ENCODE data around the gene ZNF140. TPM values are rescaled to one million over a fixed set of nuclear protein-coding genes. Genes with fewer than 3 reads are reported as not detected.

The ZNF140 gene
- polyA plus RNA-seq, 1 donor (not counting 4 experiments of a cell fraction or from before 2014, with no cell fraction given): 15.9 TPM

DNA sequence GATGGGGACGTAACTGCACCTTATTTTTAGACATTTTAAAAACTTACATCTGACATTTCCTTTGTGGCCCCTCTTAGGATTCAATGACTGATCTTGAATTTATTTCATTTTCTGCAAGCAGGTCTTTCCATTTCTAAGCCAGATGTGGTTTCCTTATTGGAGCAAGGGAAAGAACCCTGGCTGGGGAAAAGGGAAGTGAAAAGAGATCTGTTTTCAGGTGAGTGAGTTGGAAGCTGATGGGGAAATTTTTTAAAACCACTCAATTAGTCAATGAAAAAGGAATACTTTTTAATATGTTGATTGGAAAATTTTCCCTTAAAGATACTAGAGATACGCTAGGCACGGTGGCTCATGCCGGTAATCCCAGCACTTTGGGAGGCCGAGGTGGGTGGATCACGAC lies 2.6 kb downstream of the ZNF140 start:
- peaks cover 10% of the 10 kb centered on the region for H3K4me1 ChIP-seq (ENCODE audit: control insufficient read depth, extremely low read depth, insufficient read depth, low read length)
- DNase-seq (ENCODE audit: low read depth, low spot score) (no peak), FAIRE-seq (no peak)
- dilution Hi-C loops (cut with MboI; ENCODE audit: extremely low pct_ligation_motif_present, low sequenced_read_pairs): no loop called here
- no peak overlapping the region for H3K4me3 ChIP-seq (ENCODE audit: control insufficient read depth in 2 of 3, extremely low read depth in 1 of 3, insufficient read depth in 2 of 3, low read depth in 1 of 3, low read length in 3 of 3)
- no peaks in the 10 kb centered on the region for H3K27me3 ChIP-seq (ENCODE audit: control insufficient read depth, extremely low read depth, insufficient read depth, low read length)
- H2AFZ ChIP-seq (ENCODE audit: control insufficient read depth, low read length): no peak overlapping the region
- H3K27ac ChIP-seq (ENCODE audit: control insufficient read depth, insufficient read depth, low read length): no peak overlapping the region
- H3K9me1 ChIP-seq (ENCODE audit: control insufficient read depth, extremely low read depth, insufficient read depth, low read length): no peaks in the 10 kb centered on the region
- peaks cover 10% of the 10 kb centered on the region for H3K9me3 ChIP-seq (ENCODE audit: control insufficient read depth, low read depth, low read length)
- TF ChIP-seq, protein P1, sequence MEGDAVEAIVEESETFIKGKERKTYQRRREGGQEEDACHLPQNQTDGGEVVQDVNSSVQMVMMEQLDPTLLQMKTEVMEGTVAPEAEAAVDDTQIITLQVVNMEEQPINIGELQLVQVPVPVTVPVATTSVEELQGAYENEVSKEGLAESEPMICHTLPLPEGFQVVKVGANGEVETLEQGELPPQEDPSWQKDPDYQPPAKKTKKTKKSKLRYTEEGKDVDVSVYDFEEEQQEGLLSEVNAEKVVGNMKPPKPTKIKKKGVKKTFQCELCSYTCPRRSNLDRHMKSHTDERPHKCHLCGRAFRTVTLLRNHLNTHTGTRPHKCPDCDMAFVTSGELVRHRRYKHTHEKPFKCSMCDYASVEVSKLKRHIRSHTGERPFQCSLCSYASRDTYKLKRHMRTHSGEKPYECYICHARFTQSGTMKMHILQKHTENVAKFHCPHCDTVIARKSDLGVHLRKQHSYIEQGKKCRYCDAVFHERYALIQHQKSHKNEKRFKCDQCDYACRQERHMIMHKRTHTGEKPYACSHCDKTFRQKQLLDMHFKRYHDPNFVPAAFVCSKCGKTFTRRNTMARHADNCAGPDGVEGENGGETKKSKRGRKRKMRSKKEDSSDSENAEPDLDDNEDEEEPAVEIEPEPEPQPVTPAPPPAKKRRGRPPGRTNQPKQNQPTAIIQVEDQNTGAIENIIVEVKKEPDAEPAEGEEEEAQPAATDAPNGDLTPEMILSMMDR (optimal IDR thresholded peaks at IDR 0.05 in 1 of 3, IDR thresholded peaks at IDR 0.05 in 1 of 3, conservative IDR thresholded peaks at IDR 0.05 in 1 of 3; ENCODE audit: extremely low read depth in 1 of 3, insufficient read depth in 2 of 3, low read length in 3 of 3): no peak
- TF ChIP-seq EZH2 (IDR thresholded peaks at IDR 0.05; ENCODE audit: low read length): no peak
- no peaks in the 10 kb centered on the region for H4K20me1 ChIP-seq (ENCODE audit: control insufficient read depth, extremely low read depth, insufficient read depth, low read length)
- H3K36me3 ChIP-seq (ENCODE audit: control insufficient read depth in 2 of 2, extremely low read depth in 1 of 2, insufficient read depth in 2 of 2, low read length in 2 of 2): peaks cover 13 to 22% of the 10 kb centered on the region in 2 experiments
- H3K79me2 ChIP-seq (ENCODE audit: control insufficient read depth, insufficient read depth, low read length): peaks cover 19% of the 10 kb centered on the region
- H3K4me2 ChIP-seq (ENCODE audit: control insufficient read depth, extremely low read depth, insufficient read depth, low read depth, low read length): no peak overlapping the region
- no peak overlapping the region for H3K9ac ChIP-seq (ENCODE audit: control insufficient read depth, extremely low read depth, insufficient read depth, low read length)

DNA sequence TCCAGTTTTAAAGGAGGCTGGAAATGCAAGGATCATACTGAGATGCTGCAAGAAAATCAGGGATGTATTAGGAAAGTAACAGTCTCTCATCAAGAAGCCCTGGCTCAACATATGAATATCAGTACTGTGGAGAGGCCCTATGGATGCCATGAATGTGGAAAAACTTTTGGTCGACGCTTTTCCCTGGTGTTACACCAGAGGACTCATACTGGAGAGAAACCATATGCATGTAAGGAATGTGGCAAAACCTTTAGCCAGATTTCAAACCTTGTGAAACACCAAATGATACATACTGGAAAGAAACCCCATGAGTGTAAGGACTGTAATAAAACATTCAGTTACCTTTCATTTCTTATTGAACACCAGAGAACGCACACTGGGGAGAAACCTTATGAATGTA lies 24.9 kb downstream of the ZNF140 start:
- Histone ChIP-seq H3K79me2 (ENCODE audit: control insufficient read depth, insufficient read depth, low read length) (no peaks in the 10 kb centered on the region), H3K36me3 (ENCODE audit: control insufficient read depth in 2 of 2, extremely low read depth in 1 of 2, insufficient read depth in 2 of 2, low read length in 2 of 2) (peaks cover 12 to 17% of the 10 kb centered on the region in 2 experiments)

More for the DNA sequence above, 24.9 kb downstream of the ZNF140 start:
- Histone ChIP-seq H3K9ac (ENCODE audit: control insufficient read depth, extremely low read depth, insufficient read depth, low read length) (no peak overlapping the region), H3K27me3 (ENCODE audit: control insufficient read depth, extremely low read depth, insufficient read depth, low read length) (no peaks in the 10 kb centered on the region), H3K27ac (ENCODE audit: control insufficient read depth, insufficient read depth, low read length) (no peak overlapping the region), H2AFZ (ENCODE audit: control insufficient read depth, low read length) (no peak overlapping the region), H3K4me3 (ENCODE audit: control insufficient read depth in 2 of 3, extremely low read depth in 1 of 3, insufficient read depth in 2 of 3, low read depth in 1 of 3, low read length in 3 of 3) (no peak overlapping the region), H3K4me2 (ENCODE audit: control insufficient read depth, extremely low read depth, insufficient read depth, low read depth, low read length) (no peak overlapping the region), H3K4me1 (ENCODE audit: control insufficient read depth, extremely low read depth, insufficient read depth, low read length) (no peaks in the 10 kb centered on the region), H4K20me1 (ENCODE audit: control insufficient read depth, extremely low read depth, insufficient read depth, low read length) (no peaks in the 10 kb centered on the region), H3K9me3 (ENCODE audit: control insufficient read depth, low read depth, low read length) (peaks cover 49% of the 10 kb centered on the region), H3K9me1 (ENCODE audit: control insufficient read depth, extremely low read depth, insufficient read depth, low read length) (no peaks in the 10 kb centered on the region)
- TF ChIP-seq EZH2 (IDR thresholded peaks at IDR 0.05; ENCODE audit: low read length): no peak
- TF ChIP-seq, protein P1 (optimal IDR thresholded peaks at IDR 0.05 in 1 of 3, IDR thresholded peaks at IDR 0.05 in 1 of 3, conservative IDR thresholded peaks at IDR 0.05 in 1 of 3; ENCODE audit: extremely low read depth in 1 of 3, insufficient read depth in 2 of 3, low read length in 3 of 3): no peak
- FAIRE-seq (no peak), DNase-seq (ENCODE audit: low read depth, low spot score) (no peak)
- dilution Hi-C loops (cut with MboI; ENCODE audit: extremely low pct_ligation_motif_present, low sequenced_read_pairs): no loop called here
